Stimulated activated CD4-positive, alpha-beta T cell treated with anti-CD3 and anti-CD28 coated beads, TNF-alpha, amount 100 ng/mL, for 24 hours (primary cell): ENCODE results near the gene CYP27A1.

Experiments
- DNase-seq, 3 experiments: peaks; one replicate each; pipeline ENCODE4 v3.0.0-alpha.2; 2020; ENCODE audit warnings: low read depth in 3 of 3

CYP27A1 gene

GRCh38 chr2:218858671-218859555 is 77.0 kb downstream of the CYP27A1 start:
- no peak for DNase-seq

GRCh38 chr2:218859556-218859987 is 77.6 kb downstream of the CYP27A1 start, which contains the start of gene WNT6:
Gene WNT6, plus strand, starts transcription at chr2:218859805. Its CDS starts 233 bp downstream, at chr2:218860038.
- no peak for DNase-seq

GRCh38 chr2:218859988-218860831 is 78.3 kb downstream of the CYP27A1 start:
- DNase-seq = no peak

- no peak for DNase-seq
Measured at GRCh38 chr2:218860950-218861381, 79.0 kb downstream of the CYP27A1 start.

GRCh38 chr2:218861645-218862318 is 79.8 kb downstream of the CYP27A1 start:
- DNase-seq = no peak

GRCh38 chr2:218863021-218863520 is 81.1 kb downstream of the CYP27A1 start:
- DNase-seq = no peak
